HL-60 (cell line): ENCODE measurements around the gene IMMP2L.

Experiments
- DNase-seq, 2 experiments: peaks; one replicate each; pipeline ENCODE4 v3.0.0-alpha.2; 2010 to 2020; ENCODE audit warnings: low read depth in 1 of 2, low spot score in 1 of 2
- H3K27ac ChIP-seq: fragments of 250-450 bp; sonication (Bioruptor Pico); replicated peaks from 2 replicates; pipeline ENCODE4 v1.5.1; 2020; ENCODE audit warnings: mild to moderate bottlenecking, moderate library complexity
- H3K27me3 ChIP-seq: fragments of 250-450 bp; sonication (Bioruptor Pico); 2 replicates; pipeline ENCODE4 v1.5.1; 2021; ENCODE audit warnings: mild to moderate bottlenecking, moderate library complexity; ENCODE audit not compliant: insufficient read depth, poor library complexity, severe bottlenecking
- H3K4me3 ChIP-seq: replicated peaks from 2 replicates; pipeline ENCODE4 v1.5.1; 2011; ENCODE audit warnings: mild to moderate bottlenecking, control low read depth, low read length; ENCODE audit not compliant: insufficient read depth
- CTCF ChIP-seq: IDR thresholded peaks from one replicate; pipeline ENCODE4 v1.5.1; 2011; ENCODE audit warnings: low read length, control low read depth, inconsistent platforms; ENCODE audit not compliant: insufficient read depth
- GABPA ChIP-seq: IDR thresholded peaks from 2 replicates; pipeline ENCODE4 v1.6.1; 2012; ENCODE audit warnings: low read depth
- POLR2AphosphoS5 ChIP-seq: IDR thresholded peaks from 2 replicates; pipeline ENCODE4 v1.6.1; 2012; ENCODE audit warnings: low read depth
- REST ChIP-seq: IDR thresholded peaks from 2 replicates; pipeline ENCODE4 v1.6.1; 2012; ENCODE audit warnings: low read depth; ENCODE audit not compliant: insufficient replicate concordance
- SPI1 ChIP-seq: IDR thresholded peaks from 2 replicates; pipeline ENCODE4 v1.6.1; 2012; ENCODE audit warnings: low read depth, mild to moderate bottlenecking, borderline replicate concordance

The IMMP2L gene

GRCh38 chr7:111521660-111522059 lies 40.6 kb downstream of the IMMP2L start:
- Histone ChIP-seq H3K27me3 (no peaks in the 10 kb centered on the region), H3K27ac (no peak overlapping the region), H3K4me3 (no peak overlapping the region)
- TF ChIP-seq GABPA = no peak
- no peak for TF ChIP-seq REST
- TF ChIP-seq SPI1 = no peak
- TF ChIP-seq POLR2AphosphoS5 = no peak
- TF ChIP-seq CTCF = no peak
- DNase-seq = no peak

GRCh38 chr7:111518264-111518663 lies 44.0 kb downstream of the IMMP2L start:
- TF ChIP-seq GABPA (no peak), POLR2AphosphoS5 (no peak), REST (no peak), CTCF (no peak), SPI1 (no peak)
- H3K4me3 ChIP-seq = no peak overlapping the region
- no peak for DNase-seq
- H3K27ac ChIP-seq = no peak overlapping the region
- H3K27me3 ChIP-seq = no peaks in the 10 kb centered on the region

- DNase-seq = no peak
- Histone ChIP-seq H3K27me3 (no peaks in the 10 kb centered on the region), H3K4me3 (no peak overlapping the region), H3K27ac (no peak overlapping the region)
- TF ChIP-seq POLR2AphosphoS5 (no peak), REST (no peak), CTCF (no peak), GABPA (no peak)
Measured at GRCh38 chr7:111517549-111517951, 44.7 kb downstream of the IMMP2L start.
